ENCODE data around the gene SH3RF3. TPM values are rescaled to one million over a fixed set of nuclear protein-coding genes. Genes with fewer than 3 reads are reported as not detected.

Gene SH3RF3
- polyA plus RNA-seq, 1 of the 3 experiments (the other 2 are of a cell fraction): 1.9 TPM

- 0 out of 2 replicates have a peak, but pooled peaks cover 6% of the 10 kb centered on the region for H4K20me1 ChIP-seq (ENCODE audit: insufficient read depth)
- CTCF ChIA-PET: no interaction called here
- no peaks in the 10 kb centered on the region for H3K79me2 ChIP-seq (ENCODE audit: insufficient read depth)
- peaks cover 0 to 2% of the 10 kb centered on the region in 2 experiments; a peak in 1 of 4 replicates for H3K4me1 ChIP-seq (ENCODE audit: control insufficient read depth in 1 of 2, insufficient read depth in 2 of 2, low read depth in 1 of 2, low read length in 1 of 2)
- H3K27ac ChIP-seq (ENCODE audit: low read depth in 2 of 2, low read length in 1 of 2): no peak overlapping the region
- no peak overlapping the region for H3K9ac ChIP-seq
- POLR2A ChIA-PET: no interaction called here
- no peak overlapping the region for H2AFZ ChIP-seq (ENCODE audit: low read depth)
- TF ChIP-seq SMC3 (IDR thresholded peaks at IDR 0.05; ENCODE audit: low read depth, low read length) (no peak), CHD2 (IDR thresholded peaks at IDR 0.05; ENCODE audit: low read length, partially characterized antibody) (no peak), MAX (IDR thresholded peaks at IDR 0.05; ENCODE audit: low read depth) (no peak), NRF1 (IDR thresholded peaks at IDR 0.05; ENCODE audit: low read depth, low read length) (no peak), RXRA (IDR thresholded peaks at IDR 0.05; ENCODE audit: borderline replicate concordance, low read depth) (no peak), JUND (IDR thresholded peaks at IDR 0.05) (no peak), ELF1 (IDR thresholded peaks at IDR 0.05) (no peak), EP300 (IDR thresholded peaks at IDR 0.05; ENCODE audit: borderline replicate concordance in 1 of 2, low read depth in 1 of 2, low read length in 1 of 2) (no peak), RFX5 (IDR thresholded peaks at IDR 0.05; ENCODE audit: low read length) (no peak), NFIC (IDR thresholded peaks at IDR 0.05; ENCODE audit: borderline replicate concordance) (no peak)
- H3K9me3 ChIP-seq: no peaks in the 10 kb centered on the region
- H3K9me2 ChIP-seq: no peaks in the 10 kb centered on the region
- no peak overlapping the region for H3K4me3 ChIP-seq (ENCODE audit: low read depth in 2 of 2, low read length in 1 of 2)
- H3K27me3 ChIP-seq (ENCODE audit: insufficient read depth): no peaks in the 10 kb centered on the region
- no peak overlapping the region for H3K4me2 ChIP-seq
- H3K36me3 ChIP-seq (replicated peaks in 1 of 2; ENCODE audit: control insufficient read depth in 1 of 2, insufficient read depth in 2 of 2, low read length in 1 of 2): no peaks in the 10 kb centered on the region
- WGBS (ENCODE audit: low lambda C conversion rate): 67% methylated on average over 1 of the region's 8 CpGs
- DNase-seq: no peak
- H3F3A ChIP-seq (replicated peaks; ENCODE audit: insufficient read depth): no peaks in the 10 kb centered on the region
Observed at GRCh38 chr2:109402180-109402579, 273.2 kb downstream of the SH3RF3 start.

GRCh38 chr2:109402980-109403840 is 274.2 kb downstream of the SH3RF3 start:
- Histone ChIP-seq H3K9ac (no peak overlapping the region), H3F3A (replicated peaks; ENCODE audit: insufficient read depth) (no peaks in the 10 kb centered on the region), H3K4me1 (ENCODE audit: control insufficient read depth in 1 of 2, insufficient read depth in 2 of 2, low read depth in 1 of 2, low read length in 1 of 2) (peaks cover 0 to 2% of the 10 kb centered on the region in 2 experiments; a peak in 1 of 4 replicates), H4K20me1 (ENCODE audit: insufficient read depth) (0 out of 2 replicates have a peak, but pooled peaks cover 6% of the 10 kb centered on the region), H3K36me3 (replicated peaks in 1 of 2; ENCODE audit: control insufficient read depth in 1 of 2, insufficient read depth in 2 of 2, low read length in 1 of 2) (no peaks in the 10 kb centered on the region), H3K4me3 (ENCODE audit: low read depth in 2 of 2, low read length in 1 of 2) (no peak overlapping the region), H3K4me2 (no peak overlapping the region), H3K9me2 (no peaks in the 10 kb centered on the region), H3K27ac (ENCODE audit: low read depth in 2 of 2, low read length in 1 of 2) (no peak overlapping the region), H3K27me3 (ENCODE audit: insufficient read depth) (no peaks in the 10 kb centered on the region), H2AFZ (ENCODE audit: low read depth) (no peak overlapping the region), H3K79me2 (ENCODE audit: insufficient read depth) (no peaks in the 10 kb centered on the region), H3K9me3 (no peaks in the 10 kb centered on the region)
- POLR2A ChIA-PET: no interaction called here
- TF ChIP-seq TAF1 (IDR thresholded peaks at IDR 0.05; ENCODE audit: borderline replicate concordance, low read depth, low read length) (no peak), GATA2 (CRISPR knock-in tag; IDR thresholded peaks at IDR 0.05) (no peak), IRF3 (IDR thresholded peaks at IDR 0.05; ENCODE audit: low read depth, low read length) (no peak), RAD21 (IDR thresholded peaks at IDR 0.05; ENCODE audit: low read length) (no peak), NRF1 (IDR thresholded peaks at IDR 0.05; ENCODE audit: low read depth, low read length) (no peak), TCF12 (IDR thresholded peaks at IDR 0.05) (no peak), CHD2 (IDR thresholded peaks at IDR 0.05; ENCODE audit: low read length, partially characterized antibody) (no peak), EZH2phosphoT487 (IDR thresholded peaks at IDR 0.05; ENCODE audit: borderline replicate concordance, low read depth) (no peak), SMC3 (IDR thresholded peaks at IDR 0.05; ENCODE audit: low read depth, low read length) (no peak), ZBTB33 (IDR thresholded peaks at IDR 0.05; ENCODE audit: borderline replicate concordance, low read depth) (no peak), RFX5 (IDR thresholded peaks at IDR 0.05; ENCODE audit: low read length) (no peak), FOXM1 (IDR thresholded peaks at IDR 0.05; ENCODE audit: low read depth) (no peak), CTCF (IDR thresholded peaks at IDR 0.05) (no peak), FOXJ3 (CRISPR knock-in tag; IDR thresholded peaks at IDR 0.05) (no peak), YY1 (IDR thresholded peaks at IDR 0.05; ENCODE audit: low read depth) (no peak), JUND (IDR thresholded peaks at IDR 0.05) (no peak)
- 84% methylated on average over 17 of the region's 17 CpGs for WGBS (ENCODE audit: low lambda C conversion rate)
- no peak for DNase-seq
- CTCF ChIA-PET: interaction anchor here (1.4 kb wide), 1 partner anchor 92 kb away, joined by 3 read pairs; no protein-coding TSS in a partner anchor

Data from SK-N-SH (cell line).